Measurements from ENCODE around the gene PRKCA.

PRKCA gene

GRCh38 chr17:66551839-66552238 is 249.4 kb downstream of the PRKCA start:
- Histone ChIP-seq H3K79me2 (ENCODE audit: control insufficient read depth, low read length) (no peaks in the 10 kb centered on the region), H3K9me3 (ENCODE audit: control insufficient read depth, insufficient read depth, low read length) (no peaks in the 10 kb centered on the region), H3K4me1 (ENCODE audit: control insufficient read depth, low read length) (peaks cover 8% of the 10 kb centered on the region), H3K27ac (ENCODE audit: low read depth, low read length) (no peak overlapping the region), H3K9me2 (replicated peaks; ENCODE audit: control insufficient read depth, low read length) (no peaks in the 10 kb centered on the region), H3K4me2 (ENCODE audit: low read length) (no peak overlapping the region), H3K27me3 (ENCODE audit: control insufficient read depth, low read length) (no peaks in the 10 kb centered on the region), H3K36me3 (ENCODE audit: control insufficient read depth, low read length) (no peaks in the 10 kb centered on the region), H4K20me1 (ENCODE audit: control insufficient read depth, insufficient read depth, low read depth, low read length) (no peaks in the 10 kb centered on the region), H3K4me3 (ENCODE audit: low read length) (no peak overlapping the region), H3F3A (ENCODE audit: control insufficient read depth, insufficient read depth) (no peaks in the 10 kb centered on the region)
- TF ChIP-seq EZH2phosphoT487 (IDR thresholded peaks at IDR 0.05; ENCODE audit: borderline replicate concordance, low read length) (no peak), CTCF (IDR thresholded peaks at IDR 0.05; ENCODE audit: low read depth, low read length, poor library complexity, severe bottlenecking) (no peak)

- H3K36me3 ChIP-seq (ENCODE audit: control insufficient read depth, low read length) = no peaks in the 10 kb centered on the region
- no peaks in the 10 kb centered on the region for H3K9me2 ChIP-seq (replicated peaks; ENCODE audit: control insufficient read depth, low read length)
- peaks cover 8% of the 10 kb centered on the region for H3K4me1 ChIP-seq (ENCODE audit: control insufficient read depth, low read length)
- no peaks in the 10 kb centered on the region for H3K79me2 ChIP-seq (ENCODE audit: control insufficient read depth, low read length)
- H4K20me1 ChIP-seq (ENCODE audit: control insufficient read depth, insufficient read depth, low read depth, low read length) = no peaks in the 10 kb centered on the region
- TF ChIP-seq EZH2phosphoT487 (IDR thresholded peaks at IDR 0.05; ENCODE audit: borderline replicate concordance, low read length) (no peak), CTCF (IDR thresholded peaks at IDR 0.05; ENCODE audit: low read depth, low read length, poor library complexity, severe bottlenecking) (no peak)
- H3F3A ChIP-seq (ENCODE audit: control insufficient read depth, insufficient read depth) = no peaks in the 10 kb centered on the region
- no peaks in the 10 kb centered on the region for H3K9me3 ChIP-seq (ENCODE audit: control insufficient read depth, insufficient read depth, low read length)
- H3K27me3 ChIP-seq (ENCODE audit: control insufficient read depth, low read length) = no peaks in the 10 kb centered on the region
- H3K4me3 ChIP-seq (ENCODE audit: low read length) = no peak overlapping the region
- no peak overlapping the region for H3K27ac ChIP-seq (ENCODE audit: low read depth, low read length)
- no peak overlapping the region for H3K4me2 ChIP-seq (ENCODE audit: low read length)
These were observed 250.0 kb downstream of the PRKCA start for GRCh38 chr17:66552371-66552770.

GRCh38 chr17:66555605-66556004 is 253.2 kb downstream of the PRKCA start:
- Histone ChIP-seq H4K20me1 (ENCODE audit: control insufficient read depth, insufficient read depth, low read depth, low read length) (no peaks in the 10 kb centered on the region), H3K79me2 (ENCODE audit: control insufficient read depth, low read length) (no peaks in the 10 kb centered on the region), H3K27ac (ENCODE audit: low read depth, low read length) (no peak overlapping the region), H3K36me3 (ENCODE audit: control insufficient read depth, low read length) (no peaks in the 10 kb centered on the region), H3K4me2 (ENCODE audit: low read length) (no peak overlapping the region), H3F3A (ENCODE audit: control insufficient read depth, insufficient read depth) (no peaks in the 10 kb centered on the region), H3K4me1 (ENCODE audit: control insufficient read depth, low read length) (no peaks in the 10 kb centered on the region), H3K9me2 (replicated peaks; ENCODE audit: control insufficient read depth, low read length) (no peaks in the 10 kb centered on the region), H3K9me3 (ENCODE audit: control insufficient read depth, insufficient read depth, low read length) (no peaks in the 10 kb centered on the region), H3K4me3 (ENCODE audit: low read length) (no peak overlapping the region), H3K27me3 (ENCODE audit: control insufficient read depth, low read length) (no peaks in the 10 kb centered on the region)
- TF ChIP-seq EZH2phosphoT487 (IDR thresholded peaks at IDR 0.05; ENCODE audit: borderline replicate concordance, low read length) (no peak), CTCF (IDR thresholded peaks at IDR 0.05; ENCODE audit: low read depth, low read length, poor library complexity, severe bottlenecking) (no peak)

- H3K9me2 ChIP-seq (replicated peaks; ENCODE audit: control insufficient read depth, low read length) = no peaks in the 10 kb centered on the region
- H3F3A ChIP-seq (ENCODE audit: control insufficient read depth, insufficient read depth) = no peaks in the 10 kb centered on the region
- H3K79me2 ChIP-seq (ENCODE audit: control insufficient read depth, low read length) = no peaks in the 10 kb centered on the region
- no peak overlapping the region for H3K27ac ChIP-seq (ENCODE audit: low read depth, low read length)
- H3K36me3 ChIP-seq (ENCODE audit: control insufficient read depth, low read length) = no peaks in the 10 kb centered on the region
- no peaks in the 10 kb centered on the region for H3K27me3 ChIP-seq (ENCODE audit: control insufficient read depth, low read length)
- no peak overlapping the region for H3K4me2 ChIP-seq (ENCODE audit: low read length)
- no peak overlapping the region for H3K4me3 ChIP-seq (ENCODE audit: low read length)
- no peaks in the 10 kb centered on the region for H3K9me3 ChIP-seq (ENCODE audit: control insufficient read depth, insufficient read depth, low read length)
- H3K4me1 ChIP-seq (ENCODE audit: control insufficient read depth, low read length) = no peaks in the 10 kb centered on the region
- H4K20me1 ChIP-seq (ENCODE audit: control insufficient read depth, insufficient read depth, low read depth, low read length) = no peaks in the 10 kb centered on the region
- TF ChIP-seq EZH2phosphoT487 (IDR thresholded peaks at IDR 0.05; ENCODE audit: borderline replicate concordance, low read length) (no peak), CTCF (IDR thresholded peaks at IDR 0.05; ENCODE audit: low read depth, low read length, poor library complexity, severe bottlenecking) (no peak)
These were observed 254.8 kb downstream of the PRKCA start for GRCh38 chr17:66557200-66557599.

Measured in DOHH2 (cell line).